GM12878 (cell line): ENCODE results near the gene ITGBL1. TPM values are rescaled to one million over a fixed set of nuclear protein-coding genes. Genes with fewer than 3 reads are reported as not detected.

ENCODE experiments used
- ATAC-seq: fragments of 200-7000 bp; cut with Tn5 transposase; 3 replicates; pipeline ENCODE4 v1.9.1; 2020; ENCODE audit warnings: mild to moderate bottlenecking, moderate library complexity
- BruUV-seq: library from RNA; stranded (reverse); fragments of 400-500 nt; replicated peaks from 2 replicates; lab custom pipeline; 2021; lab: Mats Ljungman, UMichigan
- CTCF ChIA-PET: fragments of 300-600 bp; sonication (Branson Sonifier 250); formaldehyde crosslinking; extraction: SDS; loops from one replicate; lab custom pipeline; 2021; ENCODE audit warnings: inconsistent platforms; lab: Yijun Ruan, JAX
- POLR2A ChIA-PET: fragments of 350-600 bp; formaldehyde crosslinking; extraction: SDS; loops from one replicate; lab custom pipeline; 2021; ENCODE audit warnings: inconsistent platforms; lab: Charles Lee
- RAD21 ChIA-PET: fragments of 300-600 bp; sonication (Branson Sonifier 250); formaldehyde crosslinking; loops from one replicate; lab custom pipeline; 2023; ENCODE audit warnings: antibody characterized with exemption; ENCODE audit not compliant: unreplicated experiment; lab: Charles Lee
- SMC1A ChIA-PET: fragments of 300-600 bp; sonication (Branson Sonifier 250); formaldehyde crosslinking; loops from one replicate; lab custom pipeline; 2023; ENCODE audit not compliant: unreplicated experiment, uncharacterized antibody; lab: Charles Lee
- DNase-seq: peaks from one replicate; pipeline ENCODE4 v3.0.0-alpha.2; 2011; ENCODE audit warnings: low read depth, low spot score
- FAIRE-seq: peaks from 3 replicates; lab custom pipeline; 2011; peaks lifted over from hg19 to GRCh38; lab: Jason Lieb, UNC
- H2AFZ ChIP-seq: 2 replicates; pipeline ENCODE4 v1.6.0; 2011; ENCODE audit warnings: low read depth, low read length, control low read depth; ENCODE audit not compliant: control insufficient read depth
- H3K27ac ChIP-seq: 2 replicates; pipeline ENCODE4 v1.5.1; 2011; ENCODE audit warnings: control low read depth; ENCODE audit not compliant: control insufficient read depth, insufficient read depth
- H3K27me3 ChIP-seq, 2 experiments: replicated peaks in 1 of 2; 2 replicates each; pipeline versions ENCODE4 v1.6.0 to v1.6.1; 2011; ENCODE audit warnings: low read length in 1 of 2; ENCODE audit not compliant: control insufficient read depth in 2 of 2, insufficient read depth in 2 of 2
- H3K36me3 ChIP-seq, 2 experiments: 2 replicates each; pipeline ENCODE4 v1.5.1; 2011; ENCODE audit warnings: low read length in 1 of 2; ENCODE audit not compliant: control insufficient read depth in 2 of 2, insufficient read depth in 2 of 2
- H3K4me1 ChIP-seq: 2 replicates; pipeline ENCODE4 v1.6.1; 2011; ENCODE audit warnings: mild to moderate bottlenecking, low read length, moderate library complexity, mixed read lengths; ENCODE audit not compliant: control insufficient read depth, insufficient read depth
- H3K4me2 ChIP-seq: 2 replicates; pipeline ENCODE4 v1.6.0; 2011; ENCODE audit warnings: control low read depth; ENCODE audit not compliant: control insufficient read depth, insufficient read depth
- H3K4me3 ChIP-seq: fragments of 200-600 bp; sonication (generic); 2 replicates; pipeline ENCODE4 v1.5.1; 2016
- H3K79me2 ChIP-seq: 2 replicates; pipeline ENCODE4 v1.6.0; 2011; ENCODE audit warnings: low read length; ENCODE audit not compliant: control insufficient read depth, insufficient read depth
- H3K9ac ChIP-seq: 2 replicates; pipeline ENCODE4 v1.8.0; 2011; ENCODE audit warnings: low read length, control low read depth, mixed read lengths; ENCODE audit not compliant: control insufficient read depth, insufficient read depth
- H3K9me3 ChIP-seq: replicated peaks from 3 replicates; pipeline ENCODE4 v1.5.1; 2011; ENCODE audit warnings: mild to moderate bottlenecking, low read length; ENCODE audit not compliant: control insufficient read depth, insufficient read depth
- H4K20me1 ChIP-seq: 2 replicates; pipeline ENCODE4 v1.6.0; 2011; ENCODE audit not compliant: control insufficient read depth, insufficient read depth
- BHLHE40 ChIP-seq, 2 experiments: fragments of 450-650 bp in 1 of 2; IDR thresholded peaks; 2 replicates each; pipeline ENCODE4 v1.6.1; 2011 to 2017; ENCODE audit warnings: low read depth in 2 of 2, borderline replicate concordance in 1 of 2, improper control_type of control experiment in 1 of 2, low read length in 1 of 2, mild to moderate bottlenecking in 1 of 2
- SPI1 ChIP-seq: IDR thresholded peaks from 2 replicates; pipeline ENCODE4 v1.6.1; 2011; ENCODE audit warnings: low read depth, mild to moderate bottlenecking, low read length, moderate library complexity, borderline replicate concordance; ENCODE audit not compliant: insufficient read depth
- ZNF622 ChIP-seq: fragments of 450-650 bp; IDR thresholded peaks from 2 replicates; pipeline ENCODE4 v1.6.1; 2017; ENCODE audit warnings: mild to moderate bottlenecking, inconsistent platforms
- WGBS: methylation state at CpG from one replicate; pipeline ENCODE4 v1.1.6; 2016; ENCODE audit warnings: low lambda C conversion rate; ENCODE audit not compliant: insufficient replicate concordance, insufficient coverage; ENCODE audit errors: missing lambda C conversion rate; 5-methylcytosine and 5-hydroxymethylcytosine counted together
- in situ Hi-C: fragments of 300-500 bp; cut with MboI; formaldehyde crosslinking; loops from 9 replicates; pipeline ENCODE4 v1.14.3; 2018; ENCODE audit warnings: mixed read lengths
- intact Hi-C: fragments of 100-400 bp; cut with micrococcal nuclease; formaldehyde crosslinking; loops from one replicate; pipeline ENCODE4 v1.14.2; 2022; ENCODE audit not compliant: unreplicated experiment
- polyA plus RNA-seq, 11 experiments: library from polyadenylated mRNA; depleted of rRNA in 4 of 11; unstranded in 6 of 11; stranded (reverse) in 5 of 11; fragments of >200 nt; fragmentation: Nextera tagmentation in 4 of 11; fragmentation: Illumina TruSeq in 1 of 11; extraction: Ambion mirVana in 4 of 11; extraction: Trizol in 1 of 11; gene quantifications; 1 replicate in 1 of 11; 2 replicates in 10 of 11; pipeline versions ENCODE4 v1.2.1 to v1.2.3, GENCODE V29; 2011 to 2016; ENCODE audit warnings: inconsistent platforms in 2 of 11, missing spikeins in 2 of 11, low read depth in 1 of 11
- total RNA-seq, 4 experiments: library from RNA; depleted of rRNA in 3 of 4; stranded (reverse); fragments of >200 nt in 3 of 4; fragmentation: Illumina TruSeq in 1 of 4; extraction: Trizol in 1 of 4; gene quantifications; 2 replicates each; pipeline versions ENCODE4 v1.2.1 to v1.2.3, GENCODE V29; 2013 to 2021
- TF ChIP-seq, protein P1 (sequence below): IDR thresholded peaks from 2 replicates; pipeline ENCODE4 v1.6.1; 2011; ENCODE audit warnings: mild to moderate bottlenecking, low read depth, low read length, moderate library complexity; ENCODE audit not compliant: insufficient replicate concordance

The ITGBL1 gene
- total and polyA plus RNA-seq, 10 of the 15 experiments (the other 5 are each of a cell fraction or from before 2014, with no cell fraction given) = 0.17 to 2.8 (median 0.28) TPM; not detected in 3

DNA sequence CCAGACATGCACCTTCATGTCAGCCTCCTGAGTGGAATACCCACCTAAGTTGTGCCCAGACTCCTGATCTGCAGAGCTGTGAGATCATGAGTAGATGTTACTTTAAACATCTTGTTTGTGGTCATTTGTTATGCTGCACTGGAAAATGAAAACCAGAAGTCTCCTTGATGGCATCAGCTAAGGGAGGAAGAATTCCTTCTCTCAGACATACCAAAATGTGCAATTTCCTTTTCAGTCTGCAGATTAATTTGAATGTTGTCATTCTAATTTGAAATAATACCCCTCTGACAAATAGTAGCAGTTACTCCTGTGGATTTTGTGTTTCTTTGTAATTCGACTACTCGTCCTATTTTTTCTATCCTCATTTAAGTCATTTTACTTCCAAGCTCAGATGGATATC, 59.3 kb downstream of the ITGBL1 start:
- H3K4me1 ChIP-seq = no peaks in the 10 kb centered on the region
- TF ChIP-seq ZNF622 (no peak), BHLHE40 (IDR thresholded peaks at IDR 0.05; ENCODE audit: borderline replicate concordance in 1 of 2, low read depth in 2 of 2, low read length in 1 of 2) (no peak), SPI1 (no peak)
- TF ChIP-seq, protein P1, sequence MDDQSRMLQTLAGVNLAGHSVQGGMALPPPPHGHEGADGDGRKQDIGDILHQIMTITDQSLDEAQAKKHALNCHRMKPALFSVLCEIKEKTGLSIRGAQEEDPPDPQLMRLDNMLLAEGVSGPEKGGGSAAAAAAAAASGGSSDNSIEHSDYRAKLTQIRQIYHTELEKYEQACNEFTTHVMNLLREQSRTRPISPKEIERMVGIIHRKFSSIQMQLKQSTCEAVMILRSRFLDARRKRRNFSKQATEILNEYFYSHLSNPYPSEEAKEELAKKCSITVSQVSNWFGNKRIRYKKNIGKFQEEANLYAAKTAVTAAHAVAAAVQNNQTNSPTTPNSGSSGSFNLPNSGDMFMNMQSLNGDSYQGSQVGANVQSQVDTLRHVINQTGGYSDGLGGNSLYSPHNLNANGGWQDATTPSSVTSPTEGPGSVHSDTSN = no peak
- DNase-seq = no peak
- H3K9me3 ChIP-seq = no peaks in the 10 kb centered on the region
- intact Hi-C loops = loop anchor here (10.0 kb wide), 1 partner anchor 413 kb away; no protein-coding TSS in a partner anchor
- ChIA-PET POLR2A (no interaction called here), RAD21 (interaction anchor here (3.1 kb wide), 1 partner anchor 246 kb away, joined by 11 read pairs; no protein-coding TSS in a partner anchor), SMC1A (interaction anchor here (0.6 to 2.9 kb wide), 3 partner anchors 246 to 361 kb away, joined by 3 to 9 read pairs (median 3); no protein-coding TSS in a partner anchor), CTCF (interaction anchor here (1.2 to 3.1 kb wide), 3 partner anchors 14 to 255 kb away, joined by 4 to 18 read pairs (median 6); no protein-coding TSS in a partner anchor)
- H3K36me3 ChIP-seq = no peaks in the 10 kb centered on the region
- in situ Hi-C loops = no loop called here
- H3K27ac ChIP-seq = no peak overlapping the region
- no peak overlapping the region for H3K4me2 ChIP-seq
- no peak for ATAC-seq
- H3K4me3 ChIP-seq = no peak overlapping the region
- no peaks in the 10 kb centered on the region for H3K27me3 ChIP-seq
- H2AFZ ChIP-seq = no peak overlapping the region
- 4% methylated on average over 2 of the region's 2 CpGs for WGBS
- no peaks in the 10 kb centered on the region for H4K20me1 ChIP-seq
- H3K79me2 ChIP-seq = no peaks in the 10 kb centered on the region
- no peak overlapping the region for H3K9ac ChIP-seq
- no TSS peak for BruUV-seq
- no peak for FAIRE-seq
